ENCODE results near the gene CHD2.

CHD2 gene

GRCh38 chr15:92936138-92936537 lies 36.0 kb downstream of the CHD2 start:
- Histone ChIP-seq H3K4me3 (no peak overlapping the region), H3K4me1 (no peaks in the 10 kb centered on the region), H3K27me3 (ENCODE audit: low read depth) (no peaks in the 10 kb centered on the region), H3K9me3 (no peaks in the 10 kb centered on the region), H3K36me3 (replicated peaks) (peaks cover 79% of the 10 kb centered on the region)
- in situ Hi-C loops (cut with MboI; ENCODE audit: low sequenced_read_pairs): no loop called here
- no peak for DNase-seq (ENCODE audit: low spot score in 2 of 2)

GRCh38 chr15:92936693-92937092 lies 36.6 kb downstream of the CHD2 start:
- no peak for DNase-seq (ENCODE audit: low spot score in 2 of 2)
- Histone ChIP-seq H3K27me3 (ENCODE audit: low read depth) (no peaks in the 10 kb centered on the region), H3K9me3 (no peaks in the 10 kb centered on the region), H3K36me3 (replicated peaks) (peaks cover 80% of the 10 kb centered on the region), H3K4me3 (no peak overlapping the region), H3K4me1 (no peaks in the 10 kb centered on the region)
- in situ Hi-C loops (cut with MboI; ENCODE audit: low sequenced_read_pairs): no loop called here

GRCh38 chr15:92937901-92938300 lies 37.8 kb downstream of the CHD2 start:
- no peaks in the 10 kb centered on the region for H3K4me1 ChIP-seq
- no peak overlapping the region for H3K4me3 ChIP-seq
- H3K9me3 ChIP-seq: no peaks in the 10 kb centered on the region
- in situ Hi-C loops (cut with MboI; ENCODE audit: low sequenced_read_pairs): no loop called here
- peaks cover 86% of the 10 kb centered on the region for H3K36me3 ChIP-seq (replicated peaks)
- no peaks in the 10 kb centered on the region for H3K27me3 ChIP-seq (ENCODE audit: low read depth)
- no peak for DNase-seq (ENCODE audit: low spot score in 2 of 2)

- peaks cover 88% of the 10 kb centered on the region for H3K36me3 ChIP-seq (replicated peaks)
Measured at GRCh38 chr15:92938387-92938786, 38.3 kb downstream of the CHD2 start.

GRCh38 chr15:92941668-92942067 lies 41.5 kb downstream of the CHD2 start:
- in situ Hi-C loops (cut with MboI; ENCODE audit: low sequenced_read_pairs): no loop called here

More at GRCh38 chr15:92938387-92938786, 38.3 kb downstream of the CHD2 start:
- no peaks in the 10 kb centered on the region for H3K9me3 ChIP-seq
- DNase-seq (ENCODE audit: low spot score in 2 of 2): no peak
- no peaks in the 10 kb centered on the region for H3K4me1 ChIP-seq
- H3K4me3 ChIP-seq: no peak overlapping the region
- in situ Hi-C loops (cut with MboI; ENCODE audit: low sequenced_read_pairs): no loop called here
- H3K27me3 ChIP-seq (ENCODE audit: low read depth): no peaks in the 10 kb centered on the region

GRCh38 chr15:92942706-92943105 lies 42.6 kb downstream of the CHD2 start:
- Histone ChIP-seq H3K27me3 (ENCODE audit: low read depth) (no peaks in the 10 kb centered on the region), H3K9me3 (no peaks in the 10 kb centered on the region; the same call in 1 of the 2 replicates), H3K4me3 (no peak overlapping the region), H3K4me1 (no peaks in the 10 kb centered on the region), H3K36me3 (replicated peaks) (peaks cover 88% of the 10 kb centered on the region)
- DNase-seq (ENCODE audit: low spot score in 2 of 2): no peak
- in situ Hi-C loops (cut with MboI; ENCODE audit: low sequenced_read_pairs): no loop called here

More at GRCh38 chr15:92941668-92942067, 41.5 kb downstream of the CHD2 start:
- no peaks in the 10 kb centered on the region for H3K4me1 ChIP-seq
- H3K9me3 ChIP-seq: no peaks in the 10 kb centered on the region; the same call in 1 of the 2 replicates
- no peak overlapping the region for H3K4me3 ChIP-seq
- H3K36me3 ChIP-seq (replicated peaks): peaks cover 88% of the 10 kb centered on the region
- no peak for DNase-seq (ENCODE audit: low spot score in 2 of 2)
- no peaks in the 10 kb centered on the region for H3K27me3 ChIP-seq (ENCODE audit: low read depth)

- no peaks in the 10 kb centered on the region for H3K4me1 ChIP-seq
- no peak for DNase-seq (ENCODE audit: low spot score in 2 of 2)
- H3K36me3 ChIP-seq (replicated peaks): peaks cover 90% of the 10 kb centered on the region
- in situ Hi-C loops (cut with MboI; ENCODE audit: low sequenced_read_pairs): no loop called here
- H3K27me3 ChIP-seq (ENCODE audit: low read depth): no peaks in the 10 kb centered on the region
- H3K4me3 ChIP-seq: no peak overlapping the region
- peaks cover under 1% of the 10 kb centered on the region for H3K9me3 ChIP-seq
Measured at GRCh38 chr15:92943581-92943980, 43.5 kb downstream of the CHD2 start.

GRCh38 chr15:92944946-92945521 lies 44.9 kb downstream of the CHD2 start:
- Histone ChIP-seq H3K4me1 (no peaks in the 10 kb centered on the region), H3K9me3 (peaks cover 9% of the 10 kb centered on the region), H3K36me3 (replicated peaks) (peaks cover 90% of the 10 kb centered on the region), H3K27me3 (ENCODE audit: low read depth) (no peaks in the 10 kb centered on the region), H3K4me3 (no peak overlapping the region)
- DNase-seq (ENCODE audit: low spot score in 2 of 2): no peak
- in situ Hi-C loops (cut with MboI; ENCODE audit: low sequenced_read_pairs): no loop called here

GRCh38 chr15:92947071-92947730 lies 47.1 kb downstream of the CHD2 start:
- Histone ChIP-seq H3K27me3 (ENCODE audit: low read depth) (no peaks in the 10 kb centered on the region), H3K4me1 (no peaks in the 10 kb centered on the region), H3K9me3 (peaks cover 9% of the 10 kb centered on the region), H3K4me3 (no peak overlapping the region), H3K36me3 (replicated peaks) (peaks cover 95% of the 10 kb centered on the region)
- no peak for DNase-seq (ENCODE audit: low spot score in 2 of 2)
- in situ Hi-C loops (cut with MboI; ENCODE audit: low sequenced_read_pairs): no loop called here

- no peaks in the 10 kb centered on the region for H3K27me3 ChIP-seq (ENCODE audit: low read depth)
- H3K4me3 ChIP-seq: no peak overlapping the region
- DNase-seq (ENCODE audit: low spot score in 2 of 2): peak in 1 of 2 experiments; percentile 27
- peaks cover 94% of the 10 kb centered on the region for H3K36me3 ChIP-seq (replicated peaks)
- in situ Hi-C loops (cut with MboI; ENCODE audit: low sequenced_read_pairs): no loop called here
- H3K9me3 ChIP-seq: peaks cover 9% of the 10 kb centered on the region
- H3K4me1 ChIP-seq: no peaks in the 10 kb centered on the region
Measured at GRCh38 chr15:92949604-92950249, 49.6 kb downstream of the CHD2 start.

GRCh38 chr15:92951800-92952457 lies 51.8 kb downstream of the CHD2 start:
- Histone ChIP-seq H3K4me3 (no peak overlapping the region), H3K4me1 (no peaks in the 10 kb centered on the region), H3K9me3 (peaks cover 9% of the 10 kb centered on the region; the same call in 1 of the 2 replicates), H3K36me3 (replicated peaks) (peaks cover 95% of the 10 kb centered on the region), H3K27me3 (ENCODE audit: low read depth) (no peaks in the 10 kb centered on the region)
- DNase-seq (ENCODE audit: low spot score in 2 of 2): no peak
- in situ Hi-C loops (cut with MboI; ENCODE audit: low sequenced_read_pairs): no loop called here

GRCh38 chr15:92952458-92952850 lies 52.3 kb downstream of the CHD2 start:
- in situ Hi-C loops (cut with MboI; ENCODE audit: low sequenced_read_pairs): no loop called here

GRCh38 chr15:92953566-92953965 lies 53.4 kb downstream of the CHD2 start:
- peaks cover 92% of the 10 kb centered on the region for H3K36me3 ChIP-seq (replicated peaks)
- no peaks in the 10 kb centered on the region for H3K27me3 ChIP-seq (ENCODE audit: low read depth)
- DNase-seq (ENCODE audit: low spot score in 2 of 2): no peak
- H3K4me1 ChIP-seq: no peaks in the 10 kb centered on the region
- H3K9me3 ChIP-seq: peaks cover 9% of the 10 kb centered on the region; the same call in 1 of the 2 replicates
- in situ Hi-C loops (cut with MboI; ENCODE audit: low sequenced_read_pairs): no loop called here
- no peak overlapping the region for H3K4me3 ChIP-seq

More at GRCh38 chr15:92952458-92952850, 52.3 kb downstream of the CHD2 start:
- Histone ChIP-seq H3K36me3 (replicated peaks) (peaks cover 94% of the 10 kb centered on the region), H3K27me3 (ENCODE audit: low read depth) (no peaks in the 10 kb centered on the region), H3K9me3 (peaks cover 9% of the 10 kb centered on the region; the same call in 1 of the 2 replicates), H3K4me1 (no peaks in the 10 kb centered on the region), H3K4me3 (no peak overlapping the region)
- DNase-seq (ENCODE audit: low spot score in 2 of 2): no peak

GRCh38 chr15:92954002-92954401 lies 53.9 kb downstream of the CHD2 start:
- in situ Hi-C loops (cut with MboI; ENCODE audit: low sequenced_read_pairs): no loop called here
- Histone ChIP-seq H3K4me3 (no peak overlapping the region), H3K27me3 (ENCODE audit: low read depth) (no peaks in the 10 kb centered on the region), H3K36me3 (replicated peaks) (peaks cover 92% of the 10 kb centered on the region), H3K9me3 (peaks cover 6% of the 10 kb centered on the region; the same call in 1 of the 2 replicates), H3K4me1 (no peaks in the 10 kb centered on the region)
- no peak for DNase-seq (ENCODE audit: low spot score in 2 of 2)
